ENCODE measurements around the gene ZNF281.

DNA sequence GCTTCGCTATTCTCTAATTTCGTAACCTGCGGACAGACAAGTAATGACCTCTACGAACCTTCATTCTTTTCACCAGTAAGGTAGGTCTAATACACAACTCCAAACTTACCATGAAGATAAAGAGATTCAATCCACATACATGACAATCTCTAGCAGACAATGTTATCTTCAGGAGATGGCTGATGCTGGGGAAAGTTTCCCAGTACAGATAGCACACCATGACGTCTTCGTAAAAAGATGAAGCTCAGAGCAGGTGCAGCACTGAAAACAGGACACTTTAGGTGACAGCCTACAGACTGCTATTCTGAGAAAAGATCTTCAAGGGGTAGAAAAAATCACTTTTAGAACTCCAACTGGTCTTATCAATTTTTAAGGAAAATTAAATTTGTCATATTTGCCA is 41.3 kb downstream of the ZNF281 start:
- TF ChIP-seq, protein P1, sequence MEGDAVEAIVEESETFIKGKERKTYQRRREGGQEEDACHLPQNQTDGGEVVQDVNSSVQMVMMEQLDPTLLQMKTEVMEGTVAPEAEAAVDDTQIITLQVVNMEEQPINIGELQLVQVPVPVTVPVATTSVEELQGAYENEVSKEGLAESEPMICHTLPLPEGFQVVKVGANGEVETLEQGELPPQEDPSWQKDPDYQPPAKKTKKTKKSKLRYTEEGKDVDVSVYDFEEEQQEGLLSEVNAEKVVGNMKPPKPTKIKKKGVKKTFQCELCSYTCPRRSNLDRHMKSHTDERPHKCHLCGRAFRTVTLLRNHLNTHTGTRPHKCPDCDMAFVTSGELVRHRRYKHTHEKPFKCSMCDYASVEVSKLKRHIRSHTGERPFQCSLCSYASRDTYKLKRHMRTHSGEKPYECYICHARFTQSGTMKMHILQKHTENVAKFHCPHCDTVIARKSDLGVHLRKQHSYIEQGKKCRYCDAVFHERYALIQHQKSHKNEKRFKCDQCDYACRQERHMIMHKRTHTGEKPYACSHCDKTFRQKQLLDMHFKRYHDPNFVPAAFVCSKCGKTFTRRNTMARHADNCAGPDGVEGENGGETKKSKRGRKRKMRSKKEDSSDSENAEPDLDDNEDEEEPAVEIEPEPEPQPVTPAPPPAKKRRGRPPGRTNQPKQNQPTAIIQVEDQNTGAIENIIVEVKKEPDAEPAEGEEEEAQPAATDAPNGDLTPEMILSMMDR (IDR thresholded peaks at IDR 0.05; ENCODE audit: low read depth, low read length): no peak
- TF ChIP-seq POLR2A (IDR thresholded peaks at IDR 0.05; ENCODE audit: extremely low read depth, insufficient read length) (no peak), MYC (IDR thresholded peaks at IDR 0.05; ENCODE audit: low read depth, low read length) (no peak)
